GM10266 (cell line): ENCODE measurements around the gene CLDN1.
A peak's percentile ranks its signal among the peaks of the same experiment; 100 is the strongest.

Source experiments
- DNase-seq: peaks from one replicate; pipeline ENCODE4 v3.0.0; 2012; ENCODE audit errors: extremely low spot score
- TF ChIP-seq, protein P1 (sequence below): IDR thresholded peaks from 2 replicates; pipeline ENCODE4 v1.5.1; 2012; ENCODE audit warnings: mild to moderate bottlenecking, low read depth; ENCODE audit not compliant: control insufficient read depth, insufficient read depth; ENCODE audit errors: missing control alignments

The CLDN1 gene, protein sequence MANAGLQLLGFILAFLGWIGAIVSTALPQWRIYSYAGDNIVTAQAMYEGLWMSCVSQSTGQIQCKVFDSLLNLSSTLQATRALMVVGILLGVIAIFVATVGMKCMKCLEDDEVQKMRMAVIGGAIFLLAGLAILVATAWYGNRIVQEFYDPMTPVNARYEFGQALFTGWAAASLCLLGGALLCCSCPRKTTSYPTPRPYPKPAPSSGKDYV

DNA sequence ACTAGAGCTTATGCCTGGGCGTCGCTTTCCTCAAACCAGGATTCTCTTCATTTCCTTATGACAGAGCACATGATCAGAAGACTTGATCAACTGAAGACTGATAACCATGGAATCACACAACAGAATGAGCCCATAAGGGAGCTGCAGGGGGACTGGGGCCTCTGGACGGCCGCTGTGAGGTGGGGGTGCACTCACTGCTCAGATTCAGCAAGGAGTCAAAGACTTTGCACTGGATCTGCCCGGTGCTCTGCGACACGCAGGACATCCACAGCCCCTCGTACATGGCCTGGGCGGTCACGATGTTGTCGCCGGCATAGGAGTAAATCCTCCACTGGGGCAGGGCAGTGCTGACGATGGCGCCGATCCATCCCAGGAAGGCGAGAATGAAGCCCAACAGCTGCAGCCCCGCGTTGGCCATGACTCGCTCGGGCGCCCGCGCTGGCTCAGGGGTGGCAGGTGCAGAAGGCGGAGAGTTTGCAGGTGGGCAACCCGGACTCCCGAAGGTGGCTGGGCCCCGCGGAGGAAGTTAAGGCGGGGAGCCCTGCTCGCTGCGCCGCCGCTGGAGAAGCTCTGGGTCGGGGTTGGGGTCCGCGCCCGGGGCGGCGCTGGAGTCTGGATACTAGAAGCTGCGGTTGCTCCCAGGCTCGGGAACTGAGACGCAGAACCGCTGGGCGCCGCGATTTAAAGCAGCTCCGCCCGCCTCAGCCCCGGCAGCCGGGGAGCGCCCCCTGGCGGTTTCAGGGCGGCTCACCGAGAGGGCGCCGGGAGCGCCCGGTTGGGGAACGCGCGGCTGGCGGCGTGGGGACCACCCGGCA, at the start of gene CLDN1:
Gene CLDN1 (minus strand): TSS at position 658 of the 815 bp plus-strand sequence. CDS start 240 bp downstream, at position 418.
- TF ChIP-seq, protein P1, sequence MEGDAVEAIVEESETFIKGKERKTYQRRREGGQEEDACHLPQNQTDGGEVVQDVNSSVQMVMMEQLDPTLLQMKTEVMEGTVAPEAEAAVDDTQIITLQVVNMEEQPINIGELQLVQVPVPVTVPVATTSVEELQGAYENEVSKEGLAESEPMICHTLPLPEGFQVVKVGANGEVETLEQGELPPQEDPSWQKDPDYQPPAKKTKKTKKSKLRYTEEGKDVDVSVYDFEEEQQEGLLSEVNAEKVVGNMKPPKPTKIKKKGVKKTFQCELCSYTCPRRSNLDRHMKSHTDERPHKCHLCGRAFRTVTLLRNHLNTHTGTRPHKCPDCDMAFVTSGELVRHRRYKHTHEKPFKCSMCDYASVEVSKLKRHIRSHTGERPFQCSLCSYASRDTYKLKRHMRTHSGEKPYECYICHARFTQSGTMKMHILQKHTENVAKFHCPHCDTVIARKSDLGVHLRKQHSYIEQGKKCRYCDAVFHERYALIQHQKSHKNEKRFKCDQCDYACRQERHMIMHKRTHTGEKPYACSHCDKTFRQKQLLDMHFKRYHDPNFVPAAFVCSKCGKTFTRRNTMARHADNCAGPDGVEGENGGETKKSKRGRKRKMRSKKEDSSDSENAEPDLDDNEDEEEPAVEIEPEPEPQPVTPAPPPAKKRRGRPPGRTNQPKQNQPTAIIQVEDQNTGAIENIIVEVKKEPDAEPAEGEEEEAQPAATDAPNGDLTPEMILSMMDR: peak; percentile 98
- peak; percentile 88 for DNase-seq

DNA sequence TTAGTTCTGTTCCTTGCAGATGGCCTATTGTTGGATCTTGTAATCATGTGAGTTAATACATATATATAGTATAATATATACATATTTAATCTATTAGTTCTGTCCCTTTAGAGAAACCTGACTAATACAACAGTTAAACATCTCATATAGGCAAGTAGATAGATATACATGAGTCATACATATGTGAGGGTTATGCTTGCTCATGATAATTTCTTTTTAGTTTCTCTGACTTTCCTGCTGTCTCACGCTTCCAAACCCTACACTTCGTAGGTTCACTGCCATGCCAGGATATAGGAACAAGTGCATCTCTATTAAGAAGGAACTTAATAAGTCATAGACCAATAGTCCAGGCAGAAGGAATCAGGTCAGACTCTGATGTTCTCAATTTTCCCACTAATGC, 48.9 kb upstream of the CLDN1 start:
- TF ChIP-seq, protein P1: no peak

DNA sequence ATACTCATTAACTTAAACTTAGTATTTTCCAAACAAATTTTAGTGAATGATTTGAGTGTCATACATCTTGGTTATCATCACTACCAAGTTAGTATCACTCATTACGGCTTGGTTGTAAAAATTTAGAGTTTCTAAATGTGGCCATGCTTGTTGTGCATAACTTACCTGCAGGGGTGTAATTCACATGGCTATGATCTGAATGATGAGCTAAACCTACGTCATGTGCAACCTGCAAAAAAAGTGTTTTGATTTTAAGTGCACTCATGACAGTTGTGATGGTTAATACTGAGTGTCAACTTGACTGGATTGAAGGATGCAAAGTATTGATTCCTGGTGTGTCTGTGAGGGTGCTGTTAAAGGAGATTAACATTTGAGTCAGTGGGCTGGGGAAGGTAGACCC, 48.1 kb upstream of the CLDN1 start:
- TF ChIP-seq, protein P1: no peak
- DNase-seq: no peak

More for the DNA sequence above, 48.9 kb upstream of the CLDN1 start:
- no peak for DNase-seq

DNA sequence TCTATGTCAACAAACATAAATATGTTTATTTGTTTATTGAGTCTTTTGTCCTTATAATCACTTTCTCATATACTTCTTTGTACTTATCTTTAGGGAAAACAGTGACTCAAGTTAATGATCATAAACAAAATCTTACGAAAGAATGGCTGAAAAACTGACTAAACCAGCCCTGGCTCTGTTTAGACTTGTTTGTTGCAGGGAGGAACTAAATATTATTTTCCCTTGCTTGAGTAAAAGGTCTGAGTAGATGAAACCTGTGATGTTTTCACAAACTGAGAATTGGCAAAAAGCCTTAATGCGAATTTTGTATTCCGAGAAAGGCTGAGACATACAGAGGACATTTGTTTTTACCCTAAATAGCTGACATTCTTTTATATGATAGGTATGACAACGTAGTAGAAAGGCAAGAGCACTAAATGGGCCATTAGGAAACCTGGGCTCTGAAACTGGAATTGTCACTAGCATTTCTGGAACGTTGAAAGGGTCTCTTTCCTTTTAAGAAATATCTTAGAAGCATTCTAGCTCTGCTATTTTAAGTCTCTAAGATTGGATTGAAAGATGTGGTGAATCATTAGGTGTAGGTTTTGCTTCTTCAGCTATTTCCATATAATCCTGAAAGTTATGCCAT, 47.5 kb upstream of the CLDN1 start:
- TF ChIP-seq, protein P1: no peak
- no peak for DNase-seq

DNA sequence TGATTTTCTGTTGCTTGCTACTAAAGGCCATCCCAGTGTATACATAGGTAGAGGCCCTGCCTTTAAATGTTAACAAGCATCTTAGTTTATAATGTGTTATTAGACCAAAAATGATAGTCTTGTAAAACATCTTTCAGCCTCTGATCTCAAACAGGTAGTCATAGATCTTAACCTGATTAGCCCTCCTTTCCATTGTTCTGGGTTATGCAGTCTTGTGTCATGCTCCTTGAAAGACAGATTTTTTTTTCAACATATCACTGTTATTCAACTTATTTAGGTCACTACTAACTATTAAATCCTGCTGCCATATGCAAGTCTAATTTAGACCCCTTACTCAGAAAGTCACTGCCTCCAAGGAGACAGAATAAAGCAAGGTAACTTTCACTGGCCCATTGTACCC, 46.6 kb upstream of the CLDN1 start:
- no peak for DNase-seq
- TF ChIP-seq, protein P1: no peak

DNA sequence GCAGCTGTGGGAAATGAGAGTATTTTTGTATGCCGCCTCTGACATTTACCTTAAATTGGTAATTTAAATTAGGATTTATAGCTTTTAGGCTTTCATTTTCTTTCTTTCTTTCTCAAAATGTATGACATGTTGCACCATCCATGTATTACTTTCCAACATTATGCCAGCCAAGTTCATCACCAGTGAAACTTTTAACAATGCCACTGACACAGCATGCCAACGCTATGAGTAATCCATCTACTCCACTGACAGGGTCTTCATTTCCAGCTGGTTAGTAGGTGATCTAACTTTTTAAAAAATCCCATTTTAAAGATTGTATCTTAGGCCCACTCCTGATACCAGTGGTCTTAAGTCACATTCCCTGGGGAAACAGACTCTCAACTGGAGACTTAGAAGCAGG, 43.9 kb upstream of the CLDN1 start:
- no peak for DNase-seq
- TF ChIP-seq, protein P1: no peak

DNA sequence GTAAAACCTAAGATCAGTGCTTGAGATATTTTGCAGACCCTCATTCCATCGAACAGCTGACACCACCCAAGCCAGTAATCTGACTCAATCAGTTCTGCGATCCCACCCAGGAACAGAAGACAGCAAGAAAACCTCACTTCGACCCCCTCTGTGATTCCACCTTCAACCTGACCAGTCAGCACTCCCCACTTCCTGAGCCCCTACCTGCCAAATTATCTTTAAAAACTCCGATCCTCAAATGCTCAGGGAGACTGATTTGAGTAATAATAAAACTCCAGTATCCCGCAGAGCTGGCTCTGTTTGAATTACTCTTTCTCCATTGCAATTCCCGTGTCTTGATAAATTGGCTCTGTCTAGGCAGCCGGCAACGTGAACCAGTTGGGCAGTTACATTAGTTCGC, 40.0 kb upstream of the CLDN1 start:
- TF ChIP-seq, protein P1: no peak
- DNase-seq: no peak
